T-helper 17 cell (primary cell): Measurements from ENCODE around the gene DIAPH3. TPM values are rescaled to one million over a fixed set of nuclear protein-coding genes. Genes with fewer than 3 reads are reported as not detected.

Source experiments
- ATAC-seq: fragments of 150-1000 bp; cut with Tn5 transposase; 2 replicates; pipeline ENCODE4 v1.10.0; 2021; ENCODE audit warnings: mild to moderate bottlenecking, moderate library complexity
- DNase-seq, 3 donors: peaks; one replicate each; pipeline versions ENCODE4 v3.0.0 to v3.0.0-alpha.2; 2020 to 2021
- H3K9me3 ChIP-seq: one replicate; pipeline ENCODE4 v1.7.0; 2013; ENCODE audit warnings: low read length, mild to moderate bottlenecking; ENCODE audit not compliant: control insufficient read depth, poor library complexity, severe bottlenecking
- H3K27ac Mint-ChIP-seq: one replicate; pipeline ENCODE4 v1.8.0; 2022; ENCODE audit warnings: mild to moderate bottlenecking, moderate library complexity, mixed read lengths
- H3K27me3 Mint-ChIP-seq: one replicate; pipeline ENCODE4 v1.8.0; 2022; ENCODE audit warnings: mixed read lengths
- H3K36me3 Mint-ChIP-seq: one replicate; pipeline ENCODE4 v1.8.0; 2022; ENCODE audit warnings: low read depth, mixed read lengths
- H3K4me1 Mint-ChIP-seq: one replicate; pipeline ENCODE4 v1.8.0; 2022; ENCODE audit warnings: mild to moderate bottlenecking, mixed read lengths
- H3K4me3 Mint-ChIP-seq: one replicate; pipeline ENCODE4 v1.8.0; 2022; ENCODE audit warnings: mild to moderate bottlenecking, moderate library complexity, mixed read lengths
- total RNA-seq, 4 donors: library from RNA in 2 of 4; stranded (reverse) in 2 of 4; gene quantifications; one replicate each; pipeline ENCODE4 v1.2.3 and lab custom pipeline; 2022 to 2026

DIAPH3 gene
- total RNA-seq, 2 donors from 2014 or later: 0.42 TPM; not detected in 1

- Mint-ChIP-seq H3K4me3 (no peak overlapping the region), H3K4me1 (no peaks in the 10 kb centered on the region), H3K27me3 (no peaks in the 10 kb centered on the region), H3K36me3 (no peaks in the 10 kb centered on the region), H3K27ac (no peak overlapping the region)
- ATAC-seq (no peak), DNase-seq (no peak)
- no peaks in the 10 kb centered on the region for H3K9me3 ChIP-seq
Measured at GRCh38 chr13:59946944-59947343, 216.8 kb downstream of the DIAPH3 start.

GRCh38 chr13:59931621-59932020, 232.1 kb downstream of the DIAPH3 start:
- ATAC-seq (no peak), DNase-seq (no peak)
- H3K9me3 ChIP-seq: no peaks in the 10 kb centered on the region
- Mint-ChIP-seq H3K27ac (no peak overlapping the region), H3K36me3 (no peaks in the 10 kb centered on the region), H3K27me3 (no peaks in the 10 kb centered on the region), H3K4me3 (no peak overlapping the region), H3K4me1 (no peaks in the 10 kb centered on the region)

- Mint-ChIP-seq H3K4me1 (no peaks in the 10 kb centered on the region), H3K36me3 (no peaks in the 10 kb centered on the region), H3K4me3 (no peak overlapping the region), H3K27me3 (no peaks in the 10 kb centered on the region), H3K27ac (no peak overlapping the region)
- no peak for ATAC-seq
- no peaks in the 10 kb centered on the region for H3K9me3 ChIP-seq
- DNase-seq: no peak
Measured at GRCh38 chr13:59924256-59924655, 239.5 kb downstream of the DIAPH3 start.

- no peaks in the 10 kb centered on the region for H3K9me3 ChIP-seq
- no peaks in the 10 kb centered on the region for H3K4me1 Mint-ChIP-seq
- ATAC-seq (no peak), DNase-seq (no peak)
- H3K4me3 Mint-ChIP-seq: no peak overlapping the region
- no peaks in the 10 kb centered on the region for H3K27me3 Mint-ChIP-seq
- H3K36me3 Mint-ChIP-seq: peaks cover 2% of the 10 kb centered on the region
- H3K27ac Mint-ChIP-seq: no peak overlapping the region
Measured at GRCh38 chr13:59915252-59915651, 248.5 kb downstream of the DIAPH3 start.

GRCh38 chr13:59914556-59914955, 249.2 kb downstream of the DIAPH3 start:
- no peak for DNase-seq
- Mint-ChIP-seq H3K27ac (no peak overlapping the region), H3K4me1 (no peaks in the 10 kb centered on the region), H3K4me3 (no peak overlapping the region), H3K36me3 (peaks cover 2% of the 10 kb centered on the region), H3K27me3 (no peaks in the 10 kb centered on the region)
- no peaks in the 10 kb centered on the region for H3K9me3 ChIP-seq
- no peak for ATAC-seq

GRCh38 chr13:59906413-59907049, 257.2 kb downstream of the DIAPH3 start:
- DNase-seq: no peak
- Mint-ChIP-seq H3K36me3 (no peaks in the 10 kb centered on the region), H3K27me3 (no peaks in the 10 kb centered on the region), H3K4me1 (peaks cover 2% of the 10 kb centered on the region), H3K27ac (no peak overlapping the region), H3K4me3 (no peak overlapping the region)
- no peaks in the 10 kb centered on the region for H3K9me3 ChIP-seq
- no peak for ATAC-seq

GRCh38 chr13:59901191-59901590, 262.5 kb downstream of the DIAPH3 start:
- H3K4me1 Mint-ChIP-seq: peaks cover 11% of the 10 kb centered on the region
- H3K27ac Mint-ChIP-seq: peak overlapping the region; percentile 66
- ATAC-seq: no peak
- no peaks in the 10 kb centered on the region for H3K9me3 ChIP-seq
- no peaks in the 10 kb centered on the region for H3K27me3 Mint-ChIP-seq
- no peak for DNase-seq
- no peaks in the 10 kb centered on the region for H3K36me3 Mint-ChIP-seq
- H3K4me3 Mint-ChIP-seq: no peak overlapping the region

GRCh38 chr13:59898066-59898465, 265.7 kb downstream of the DIAPH3 start:
- ATAC-seq: no peak
- H3K4me3 Mint-ChIP-seq: no peak overlapping the region
- no peaks in the 10 kb centered on the region for H3K36me3 Mint-ChIP-seq
- no peak for DNase-seq
- H3K27ac Mint-ChIP-seq: no peak overlapping the region
- no peaks in the 10 kb centered on the region for H3K27me3 Mint-ChIP-seq
- H3K4me1 Mint-ChIP-seq: peaks cover 11% of the 10 kb centered on the region
- H3K9me3 ChIP-seq: no peaks in the 10 kb centered on the region

- no peaks in the 10 kb centered on the region for H3K36me3 Mint-ChIP-seq
- H3K4me3 Mint-ChIP-seq: no peak overlapping the region
- ATAC-seq: no peak
- no peaks in the 10 kb centered on the region for H3K27me3 Mint-ChIP-seq
- no peaks in the 10 kb centered on the region for H3K9me3 ChIP-seq
- H3K4me1 Mint-ChIP-seq: no peaks in the 10 kb centered on the region
- no peak overlapping the region for H3K27ac Mint-ChIP-seq
- DNase-seq: no peak
Measured at GRCh38 chr13:59893266-59893665, 270.5 kb downstream of the DIAPH3 start.

GRCh38 chr13:59891053-59891452, 272.7 kb downstream of the DIAPH3 start:
- H3K36me3 Mint-ChIP-seq: no peaks in the 10 kb centered on the region
- no peaks in the 10 kb centered on the region for H3K27me3 Mint-ChIP-seq
- H3K9me3 ChIP-seq: no peaks in the 10 kb centered on the region
- no peak overlapping the region for H3K4me3 Mint-ChIP-seq
- no peaks in the 10 kb centered on the region for H3K4me1 Mint-ChIP-seq
- ATAC-seq: no peak
- no peak for DNase-seq
- no peak overlapping the region for H3K27ac Mint-ChIP-seq

- Mint-ChIP-seq H3K27me3 (no peaks in the 10 kb centered on the region), H3K36me3 (no peaks in the 10 kb centered on the region), H3K4me3 (no peak overlapping the region), H3K4me1 (no peaks in the 10 kb centered on the region), H3K27ac (no peak overlapping the region)
- DNase-seq (no peak), ATAC-seq (no peak)
- no peaks in the 10 kb centered on the region for H3K9me3 ChIP-seq
Measured at GRCh38 chr13:59890054-59890453, 273.7 kb downstream of the DIAPH3 start.

GRCh38 chr13:59888408-59888807, 275.3 kb downstream of the DIAPH3 start:
- H3K4me1 Mint-ChIP-seq: no peaks in the 10 kb centered on the region
- no peak overlapping the region for H3K4me3 Mint-ChIP-seq
- H3K9me3 ChIP-seq: no peaks in the 10 kb centered on the region
- ATAC-seq (no peak), DNase-seq (no peak)
- H3K27me3 Mint-ChIP-seq: no peaks in the 10 kb centered on the region
- no peaks in the 10 kb centered on the region for H3K36me3 Mint-ChIP-seq
- H3K27ac Mint-ChIP-seq: no peak overlapping the region

GRCh38 chr13:59885076-59885475, 278.7 kb downstream of the DIAPH3 start:
- H3K36me3 Mint-ChIP-seq: no peaks in the 10 kb centered on the region
- H3K27ac Mint-ChIP-seq: no peak overlapping the region
- no peaks in the 10 kb centered on the region for H3K27me3 Mint-ChIP-seq
- H3K4me1 Mint-ChIP-seq: no peaks in the 10 kb centered on the region
- no peak for DNase-seq
- no peaks in the 10 kb centered on the region for H3K9me3 ChIP-seq
- no peak overlapping the region for H3K4me3 Mint-ChIP-seq
- no peak for ATAC-seq

- DNase-seq (no peak), ATAC-seq (no peak)
- H3K4me1 Mint-ChIP-seq: no peaks in the 10 kb centered on the region
Measured at GRCh38 chr13:59883885-59884284, 279.8 kb downstream of the DIAPH3 start.

More at GRCh38 chr13:59883885-59884284, 279.8 kb downstream of the DIAPH3 start:
- H3K9me3 ChIP-seq: no peaks in the 10 kb centered on the region
- Mint-ChIP-seq H3K36me3 (no peaks in the 10 kb centered on the region), H3K4me3 (no peak overlapping the region), H3K27ac (no peak overlapping the region), H3K27me3 (no peaks in the 10 kb centered on the region)
